RWPE2 (cell line): ENCODE measurements around the gene SOAT2.

Source experiments
- ATAC-seq: fragments of 200-7000 bp; cut with Tn5 transposase; 3 replicates; pipeline ENCODE4 v1.9.1; 2021; ENCODE audit warnings: low read depth
- DNase-seq: peaks from one replicate; pipeline ENCODE4 v3.0.0-alpha.2; 2020; ENCODE audit warnings: low spot score
- H3K27ac ChIP-seq: fragments of 450-650 bp; 2 replicates; pipeline ENCODE4 v1.5.1; 2017; ENCODE audit warnings: mild to moderate bottlenecking; ENCODE audit not compliant: poor library complexity, severe bottlenecking
- H3K27me3 ChIP-seq: fragments of 250-450 bp; sonication (Bioruptor Pico); 2 replicates; pipeline ENCODE4 v1.5.1; 2021; ENCODE audit warnings: mild to moderate bottlenecking, moderate library complexity; ENCODE audit not compliant: insufficient read depth, poor library complexity, severe bottlenecking
- H3K36me3 ChIP-seq: fragments of 250-450 bp; sonication (Bioruptor Pico); 2 replicates; pipeline ENCODE4 v1.5.1; 2020; ENCODE audit warnings: low read depth, mild to moderate bottlenecking, moderate library complexity
- H3K4me1 ChIP-seq: fragments of 250-450 bp; sonication (Bioruptor Pico); 2 replicates; pipeline ENCODE4 v1.5.1; 2021; ENCODE audit warnings: mild to moderate bottlenecking, moderate library complexity; ENCODE audit not compliant: insufficient read depth, poor library complexity, severe bottlenecking
- H3K4me3 ChIP-seq: fragments of 250-450 bp; sonication (Bioruptor Pico); 2 replicates; pipeline ENCODE4 v1.5.1; 2021; ENCODE audit warnings: mild to moderate bottlenecking, moderate library complexity; ENCODE audit not compliant: severe bottlenecking
- H3K9me3 ChIP-seq: fragments of 250-450 bp; sonication (Bioruptor Pico); 2 replicates; pipeline ENCODE4 v1.5.1; 2021; ENCODE audit warnings: mild to moderate bottlenecking, moderate library complexity; ENCODE audit not compliant: severe bottlenecking
- CTCF ChIP-seq: fragments of 450-650 bp; IDR thresholded peaks from one replicate; pipeline ENCODE4 v1.5.1; 2017; ENCODE audit warnings: mild to moderate bottlenecking, moderate library complexity; ENCODE audit not compliant: poor library complexity, severe bottlenecking

The SOAT2 gene

GRCh38 chr12:53062977-53063707, 40.1 kb upstream of the SOAT2 start:
- DNase-seq, result no peak
- Histone ChIP-seq H3K4me1 (peaks cover 15% of the 10 kb centered on the region), H3K9me3 (no peaks in the 10 kb centered on the region), H3K27me3 (no peaks in the 10 kb centered on the region), H3K36me3 (peaks cover 35% of the 10 kb centered on the region), H3K4me3 (no peak overlapping the region), H3K27ac (no peak overlapping the region)
- no peak for TF ChIP-seq CTCF
- no peak for ATAC-seq

GRCh38 chr12:53063708-53064612, 39.3 kb upstream of the SOAT2 start:
- ATAC-seq (no peak), DNase-seq (no peak)
- Histone ChIP-seq H3K4me3 (no peak overlapping the region), H3K9me3 (no peaks in the 10 kb centered on the region), H3K36me3 (peaks cover 35% of the 10 kb centered on the region), H3K4me1 (peaks cover 19% of the 10 kb centered on the region), H3K27me3 (no peaks in the 10 kb centered on the region), H3K27ac (no peak overlapping the region)
- no peak for TF ChIP-seq CTCF

GRCh38 chr12:53064613-53065436, 38.5 kb upstream of the SOAT2 start:
- DNase-seq, result peak; percentile 29
- no peak for TF ChIP-seq CTCF
- Histone ChIP-seq H3K27me3 (no peaks in the 10 kb centered on the region), H3K9me3 (no peaks in the 10 kb centered on the region), H3K4me1 (peaks cover 28% of the 10 kb centered on the region), H3K27ac (no peak overlapping the region), H3K36me3 (peaks cover 34% of the 10 kb centered on the region), H3K4me3 (no peak overlapping the region)
- no peak for ATAC-seq

- Histone ChIP-seq H3K4me1 (peaks cover 32% of the 10 kb centered on the region), H3K27ac (no peak overlapping the region), H3K4me3 (no peak overlapping the region), H3K9me3 (no peaks in the 10 kb centered on the region), H3K36me3 (peaks cover 38% of the 10 kb centered on the region), H3K27me3 (no peaks in the 10 kb centered on the region)
- no peak for ATAC-seq
- no peak for TF ChIP-seq CTCF
- DNase-seq, result no peak
Measured at GRCh38 chr12:53065470-53065869, 37.8 kb upstream of the SOAT2 start.
